ENCODE measurements around the gene ANKRD26. TPM values are rescaled to one million over a fixed set of nuclear protein-coding genes. Genes with fewer than 3 reads are reported as not detected.

Gene ANKRD26
- total RNA-seq (10 to 100 TPM; 17.1 to 27.1 TPM), polyA plus RNA-seq (ENCODE audit: insufficient read length in 2 of 2) (10 to 100 TPM; 12.6 to 13.7 TPM)
- long read RNA-seq, donor 1, partial matches to known transcripts, result 6 of 6 reads
- long read RNA-seq, donor 1, other reads (novel, unspliced or antisense), result 0 of 6 reads
- long read RNA-seq, donor 2, result 0 reads
- long read RNA-seq, donor 3, result 0 reads
- long read RNA-seq, donor 4, result 0 reads

DNA sequence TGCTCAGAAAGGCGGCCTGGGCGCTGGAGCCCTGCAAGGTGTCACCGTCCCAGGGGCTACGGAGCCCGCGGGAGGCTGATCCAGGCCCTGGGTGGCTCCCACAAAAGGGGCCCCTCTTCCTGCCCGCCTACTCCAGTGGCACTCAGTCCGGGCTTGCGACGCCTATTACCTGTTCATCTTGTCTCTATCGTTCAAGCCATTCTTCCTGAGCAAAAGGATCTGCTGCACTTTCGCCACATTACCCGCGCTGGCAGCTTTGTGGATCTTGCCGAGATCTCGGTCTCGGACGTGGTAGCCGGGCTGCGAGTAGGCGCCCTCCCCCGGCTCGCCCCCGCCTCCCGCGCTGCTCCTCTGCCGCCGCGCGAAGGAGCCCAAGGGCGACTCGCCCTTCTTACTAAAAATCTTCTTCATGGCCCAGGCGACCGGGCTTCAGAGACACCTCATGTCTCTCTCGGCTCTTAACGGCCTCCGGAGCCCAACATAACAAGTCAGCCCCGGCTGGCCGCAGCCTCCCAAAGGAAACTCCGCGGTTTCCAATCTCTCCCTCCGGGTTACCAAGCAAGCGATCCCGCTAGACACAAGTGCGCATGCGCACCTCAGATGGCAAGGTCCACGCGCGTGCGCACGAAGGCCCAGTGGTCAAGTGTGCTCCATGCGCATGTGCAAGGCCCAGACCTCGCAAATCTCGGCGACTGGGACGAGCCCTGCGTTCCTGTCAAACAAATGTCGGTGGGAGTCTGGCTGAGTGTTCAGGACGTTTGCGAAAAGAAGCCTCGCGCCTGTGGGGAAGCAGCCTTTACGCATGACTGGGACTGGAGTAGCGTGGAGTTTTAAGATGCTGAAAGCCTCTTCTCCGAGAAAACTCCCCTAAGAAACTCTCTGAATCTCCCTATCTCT is at the start of gene ANKRD26:
TSS of gene ANKRD26 (minus strand) at position 579 of the 897 bp plus-strand sequence. CDS start at position 411, 168 bp downstream.
- peak; percentile 95 to 99 (median 98) for DNase-seq (ENCODE audit: low read depth in 4 of 6, low spot score in 6 of 6)
- Histone ChIP-seq H3K9me3 (ENCODE audit: control insufficient read depth, insufficient read depth, low read length) (no peaks in the 10 kb centered on the region), H3K27me3 (ENCODE audit: control insufficient read depth, insufficient read depth, low read length) (no peaks in the 10 kb centered on the region), H3K36me3 (ENCODE audit: control insufficient read depth, insufficient read depth, low read length) (peaks cover 4% of the 10 kb centered on the region), H3K4me3 (ENCODE audit: low read depth, low read length) (peak within 1 kb of the TSS; percentile 89), H3K4me1 (ENCODE audit: control insufficient read depth, insufficient read depth, low read length) (peaks cover 17% of the 10 kb centered on the region), H3K27ac (ENCODE audit: low read depth, low read length) (peak within 1 kb of the TSS; percentile 97)
- 0% methylated on average over 58 of the region's 65 CpGs for WGBS (ENCODE audit: insufficient coverage)

DNA sequence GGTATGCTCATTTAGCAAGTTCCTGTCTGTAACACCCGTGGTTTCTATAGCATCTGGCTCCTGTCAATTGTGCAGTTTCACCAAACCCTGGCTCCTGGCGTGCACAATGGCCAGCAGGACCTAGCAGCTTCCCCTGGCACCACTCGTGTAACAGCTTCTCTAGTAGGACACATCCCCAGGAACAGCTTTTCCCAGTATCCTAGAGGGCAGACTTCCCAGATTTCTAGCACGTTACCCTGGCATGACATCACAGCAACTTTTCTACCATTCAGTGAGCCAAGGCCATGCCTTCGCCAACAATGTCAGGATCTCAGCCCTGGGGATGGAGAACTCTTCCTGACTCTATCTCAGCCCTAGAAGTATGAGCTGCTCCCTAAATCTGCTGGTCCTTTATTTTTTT is 47.4 kb upstream of the ANKRD26 start:
- Histone ChIP-seq H3K4me1 (ENCODE audit: control insufficient read depth, insufficient read depth, low read length) (no peaks in the 10 kb centered on the region), H3K36me3 (ENCODE audit: control insufficient read depth, insufficient read depth, low read length) (peaks cover 33% of the 10 kb centered on the region), H3K4me3 (ENCODE audit: low read depth, low read length) (no peak overlapping the region), H3K27me3 (ENCODE audit: control insufficient read depth, insufficient read depth, low read length) (no peaks in the 10 kb centered on the region), H3K27ac (ENCODE audit: low read depth, low read length) (no peak overlapping the region), H3K9me3 (ENCODE audit: control insufficient read depth, insufficient read depth, low read length) (no peaks in the 10 kb centered on the region)
- 79% methylated on average over 4 of the region's 5 CpGs for WGBS (ENCODE audit: insufficient coverage)
- DNase-seq (ENCODE audit: low read depth in 4 of 6, low spot score in 6 of 6), result peak in 1 of 6 donors; percentile 10

DNA sequence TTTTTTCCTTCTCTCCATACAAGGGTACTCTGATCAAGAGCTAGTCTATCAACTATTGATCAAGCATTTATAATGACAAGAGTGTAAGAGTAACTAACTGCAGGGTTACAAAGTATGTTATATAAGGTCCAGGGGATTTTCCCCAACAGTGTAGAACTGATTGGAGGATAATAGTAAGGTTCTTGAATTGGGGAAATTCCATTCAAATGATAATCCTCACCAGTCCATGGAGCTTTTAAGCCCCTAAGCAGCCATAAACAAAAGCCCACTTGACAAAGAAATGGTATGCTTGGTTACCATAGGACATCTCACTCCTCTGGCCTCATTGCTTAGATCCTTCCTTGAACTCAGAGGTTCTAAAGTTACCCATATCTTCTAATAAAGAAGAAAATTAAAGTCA is 45.6 kb upstream of the ANKRD26 start:
- H3K4me3 ChIP-seq (ENCODE audit: low read depth, low read length), result no peak overlapping the region
- no peak overlapping the region for H3K27ac ChIP-seq (ENCODE audit: low read depth, low read length)
- H3K27me3 ChIP-seq (ENCODE audit: control insufficient read depth, insufficient read depth, low read length), result no peaks in the 10 kb centered on the region
- no peaks in the 10 kb centered on the region for H3K9me3 ChIP-seq (ENCODE audit: control insufficient read depth, insufficient read depth, low read length)
- H3K4me1 ChIP-seq (ENCODE audit: control insufficient read depth, insufficient read depth, low read length), result no peaks in the 10 kb centered on the region
- DNase-seq (ENCODE audit: low read depth in 4 of 6, low spot score in 6 of 6), result no peak
- H3K36me3 ChIP-seq (ENCODE audit: control insufficient read depth, insufficient read depth, low read length), result peaks cover 40% of the 10 kb centered on the region

DNA sequence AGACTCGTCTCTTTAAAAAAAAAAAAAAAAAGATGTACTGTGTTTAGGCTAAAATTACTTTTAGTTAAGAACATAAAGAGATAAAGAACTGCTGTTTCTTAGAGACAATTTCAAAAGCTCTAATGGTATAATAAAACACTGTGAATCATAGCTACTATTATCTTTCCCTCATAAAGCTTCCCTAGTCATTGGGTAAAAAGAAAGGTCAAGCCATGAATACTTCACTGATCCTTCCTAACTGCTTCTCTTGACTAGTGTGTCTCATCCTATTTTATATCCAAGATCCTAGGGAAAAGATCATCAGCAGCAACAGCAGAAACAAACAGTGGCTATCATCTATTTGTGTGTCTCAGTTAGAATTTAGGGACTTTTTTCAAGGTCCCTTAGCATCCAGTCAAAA is 43.4 kb upstream of the ANKRD26 start:
- Histone ChIP-seq H3K9me3 (ENCODE audit: control insufficient read depth, insufficient read depth, low read length) (no peaks in the 10 kb centered on the region), H3K4me3 (ENCODE audit: low read depth, low read length) (no peak overlapping the region), H3K36me3 (ENCODE audit: control insufficient read depth, insufficient read depth, low read length) (peaks cover 48% of the 10 kb centered on the region), H3K27ac (ENCODE audit: low read depth, low read length) (no peak overlapping the region), H3K4me1 (ENCODE audit: control insufficient read depth, insufficient read depth, low read length) (no peaks in the 10 kb centered on the region), H3K27me3 (ENCODE audit: control insufficient read depth, insufficient read depth, low read length) (no peaks in the 10 kb centered on the region)
- WGBS (ENCODE audit: insufficient coverage), result no CpG with 5 or more reads among the region's 1 CpG
- no peak for DNase-seq (ENCODE audit: low read depth in 4 of 6, low spot score in 6 of 6)

DNA sequence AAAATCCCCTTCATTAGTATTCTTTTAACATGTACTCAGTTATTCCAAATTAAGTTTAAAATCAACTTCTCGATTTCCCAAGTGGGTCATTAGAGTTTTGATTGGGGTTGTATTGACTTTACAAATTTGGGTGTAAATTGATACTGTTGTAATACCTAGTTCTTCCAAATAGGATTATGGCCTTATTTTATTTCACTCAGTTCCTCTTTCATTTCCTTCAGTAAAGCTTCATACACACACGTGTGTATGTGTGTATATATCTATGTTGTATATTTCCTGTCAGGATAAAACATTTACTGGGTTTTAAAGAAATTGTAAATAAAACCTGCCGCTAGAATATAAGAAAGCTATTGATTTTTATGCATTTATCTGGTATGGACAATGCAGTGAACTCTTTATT is 38.0 kb upstream of the ANKRD26 start:
- no peak overlapping the region for H3K4me3 ChIP-seq (ENCODE audit: low read depth, low read length)
- no peak for DNase-seq (ENCODE audit: low read depth in 4 of 6, low spot score in 6 of 6)
- H3K27ac ChIP-seq (ENCODE audit: low read depth, low read length), result no peak overlapping the region
- WGBS (ENCODE audit: insufficient coverage), result no CpG with 5 or more reads among the region's 3 CpGs
- no peaks in the 10 kb centered on the region for H3K4me1 ChIP-seq (ENCODE audit: control insufficient read depth, insufficient read depth, low read length)
- H3K36me3 ChIP-seq (ENCODE audit: control insufficient read depth, insufficient read depth, low read length), result peaks cover 27% of the 10 kb centered on the region
- H3K27me3 ChIP-seq (ENCODE audit: control insufficient read depth, insufficient read depth, low read length), result no peaks in the 10 kb centered on the region
- no peaks in the 10 kb centered on the region for H3K9me3 ChIP-seq (ENCODE audit: control insufficient read depth, insufficient read depth, low read length)

DNA sequence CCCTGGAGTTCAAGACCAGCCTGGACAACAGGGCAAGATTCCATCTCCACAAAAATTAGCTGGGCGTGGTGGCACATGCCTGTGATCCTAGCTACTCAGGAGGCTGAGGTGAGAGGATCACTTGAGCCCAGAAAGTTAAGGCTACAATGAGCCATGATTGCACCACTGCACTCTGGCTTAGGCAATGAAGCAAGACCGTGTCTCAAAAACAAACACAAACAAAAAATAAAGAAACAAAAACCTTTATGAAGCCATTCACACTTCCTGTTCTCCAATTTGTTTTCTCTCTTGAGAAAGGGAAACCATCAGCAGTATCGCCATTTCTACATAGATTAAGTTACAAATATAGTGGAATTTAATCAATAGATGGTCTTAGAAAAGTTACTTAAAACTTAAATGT is 34.1 kb upstream of the ANKRD26 start:
- Histone ChIP-seq H3K4me1 (ENCODE audit: control insufficient read depth, insufficient read depth, low read length) (no peaks in the 10 kb centered on the region), H3K4me3 (ENCODE audit: low read depth, low read length) (no peak overlapping the region), H3K27me3 (ENCODE audit: control insufficient read depth, insufficient read depth, low read length) (no peaks in the 10 kb centered on the region), H3K27ac (ENCODE audit: low read depth, low read length) (no peak overlapping the region), H3K36me3 (ENCODE audit: control insufficient read depth, insufficient read depth, low read length) (peaks cover 18% of the 10 kb centered on the region), H3K9me3 (ENCODE audit: control insufficient read depth, insufficient read depth, low read length) (no peaks in the 10 kb centered on the region)
- DNase-seq (ENCODE audit: low read depth in 4 of 6, low spot score in 6 of 6), result no peak
- WGBS (ENCODE audit: insufficient coverage), result 100% methylated on average over 1 of the region's 3 CpGs

DNA sequence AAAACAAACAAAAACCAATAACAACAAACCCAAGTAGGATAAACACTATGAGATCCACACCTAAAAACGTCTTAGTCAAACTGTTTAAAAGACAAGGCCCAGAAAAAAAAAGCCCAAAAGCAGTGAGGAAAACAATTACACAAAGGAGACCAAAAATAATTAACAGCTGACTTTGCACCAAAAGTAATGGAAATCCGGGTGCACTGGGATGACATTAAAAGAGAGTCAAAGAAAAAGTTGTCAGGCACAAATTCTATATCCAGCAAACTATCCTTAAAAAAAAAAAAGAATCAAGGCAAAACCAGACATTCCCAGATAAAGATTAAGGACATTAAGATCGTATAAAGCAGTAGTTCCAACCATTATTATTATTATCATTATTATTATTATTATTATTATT is 7.9 kb upstream of the ANKRD26 start:
- no peak for DNase-seq (ENCODE audit: low read depth in 4 of 6, low spot score in 6 of 6)
- Histone ChIP-seq H3K27ac (ENCODE audit: low read depth, low read length) (no peak overlapping the region), H3K27me3 (ENCODE audit: control insufficient read depth, insufficient read depth, low read length) (no peaks in the 10 kb centered on the region), H3K4me1 (ENCODE audit: control insufficient read depth, insufficient read depth, low read length) (no peaks in the 10 kb centered on the region), H3K4me3 (ENCODE audit: low read depth, low read length) (no peak overlapping the region), H3K36me3 (ENCODE audit: control insufficient read depth, insufficient read depth, low read length) (peaks cover 34% of the 10 kb centered on the region), H3K9me3 (ENCODE audit: control insufficient read depth, insufficient read depth, low read length) (no peaks in the 10 kb centered on the region)
- 90% methylated on average over 2 of the region's 3 CpGs for WGBS (ENCODE audit: insufficient coverage)

DNA sequence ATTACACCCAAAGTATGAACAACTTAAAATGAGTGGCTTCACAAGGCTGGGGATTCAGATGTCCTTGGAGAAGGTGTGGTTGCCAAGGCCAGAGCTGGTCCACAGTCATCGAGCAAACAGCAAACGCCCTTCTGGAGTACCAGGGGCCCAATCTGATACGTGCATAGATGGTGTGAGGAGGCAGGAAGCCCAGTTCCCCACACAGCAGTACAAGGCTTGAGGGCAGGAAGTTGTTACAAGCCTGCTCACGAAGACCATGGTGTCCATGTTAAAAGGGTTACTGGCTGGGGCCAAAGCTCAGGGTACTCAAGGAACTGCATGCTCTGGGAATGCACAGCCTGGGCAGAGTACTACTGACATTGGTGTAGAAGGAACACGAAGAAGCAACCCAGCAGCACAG is 4.6 kb upstream of the ANKRD26 start:
- Histone ChIP-seq H3K4me3 (ENCODE audit: low read depth, low read length) (no peak overlapping the region), H3K9me3 (ENCODE audit: control insufficient read depth, insufficient read depth, low read length) (no peaks in the 10 kb centered on the region), H3K4me1 (ENCODE audit: control insufficient read depth, insufficient read depth, low read length) (peaks cover 6% of the 10 kb centered on the region), H3K27me3 (ENCODE audit: control insufficient read depth, insufficient read depth, low read length) (no peaks in the 10 kb centered on the region), H3K27ac (ENCODE audit: low read depth, low read length) (no peak overlapping the region), H3K36me3 (ENCODE audit: control insufficient read depth, insufficient read depth, low read length) (peaks cover 15% of the 10 kb centered on the region)
- 77% methylated on average over 4 of the region's 5 CpGs for WGBS (ENCODE audit: insufficient coverage)
- no peak for DNase-seq (ENCODE audit: low read depth in 4 of 6, low spot score in 6 of 6)

DNA sequence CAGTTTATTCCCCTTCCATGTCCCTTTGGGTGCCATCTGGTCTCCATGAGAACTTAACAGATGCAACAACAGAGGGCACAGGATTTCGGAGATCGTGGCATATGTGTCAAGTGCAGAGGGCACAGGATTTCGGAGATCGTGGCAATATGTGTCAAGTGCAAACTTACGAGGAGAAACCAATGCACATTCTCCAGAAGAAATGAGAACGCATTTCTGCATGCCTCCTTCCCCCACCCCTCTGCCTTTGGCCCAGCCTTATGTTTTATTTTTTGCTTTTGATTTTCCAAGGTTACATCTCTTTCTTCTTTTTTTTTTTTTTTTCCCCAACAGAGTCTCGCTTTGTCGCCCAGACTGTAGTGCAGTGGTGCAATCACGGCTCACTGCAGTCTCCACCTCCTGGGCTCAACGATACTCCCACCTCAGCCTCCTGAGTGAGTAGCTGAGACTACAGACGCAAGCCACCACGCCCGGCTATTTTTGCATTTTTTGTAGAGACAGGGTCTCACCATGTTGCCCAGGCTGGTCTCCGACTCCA is 586 bp upstream of the ANKRD26 start:
- no peak for DNase-seq (ENCODE audit: low read depth in 4 of 6, low spot score in 6 of 6)
- Histone ChIP-seq H3K9me3 (ENCODE audit: control insufficient read depth, insufficient read depth, low read length) (no peaks in the 10 kb centered on the region), H3K27me3 (ENCODE audit: control insufficient read depth, insufficient read depth, low read length) (no peaks in the 10 kb centered on the region), H3K4me3 (ENCODE audit: low read depth, low read length) (peak overlapping the region; percentile 89), H3K27ac (ENCODE audit: low read depth, low read length) (peak overlapping the region; percentile 97), H3K4me1 (ENCODE audit: control insufficient read depth, insufficient read depth, low read length) (peaks cover 17% of the 10 kb centered on the region), H3K36me3 (ENCODE audit: control insufficient read depth, insufficient read depth, low read length) (peaks cover 5% of the 10 kb centered on the region)
- WGBS (ENCODE audit: insufficient coverage), result 55% methylated on average over 13 of the region's 14 CpGs

Measured in spinal cord (tissue), 10 donors.